Cortex of kidney (tissue), 1 donor: ENCODE results near the gene GORASP1.

Experiments used
- DNase-seq: peaks from one replicate; lab custom pipeline; 2025; lab: John Stamatoyannopoulos, UW

GORASP1 gene

DNA sequence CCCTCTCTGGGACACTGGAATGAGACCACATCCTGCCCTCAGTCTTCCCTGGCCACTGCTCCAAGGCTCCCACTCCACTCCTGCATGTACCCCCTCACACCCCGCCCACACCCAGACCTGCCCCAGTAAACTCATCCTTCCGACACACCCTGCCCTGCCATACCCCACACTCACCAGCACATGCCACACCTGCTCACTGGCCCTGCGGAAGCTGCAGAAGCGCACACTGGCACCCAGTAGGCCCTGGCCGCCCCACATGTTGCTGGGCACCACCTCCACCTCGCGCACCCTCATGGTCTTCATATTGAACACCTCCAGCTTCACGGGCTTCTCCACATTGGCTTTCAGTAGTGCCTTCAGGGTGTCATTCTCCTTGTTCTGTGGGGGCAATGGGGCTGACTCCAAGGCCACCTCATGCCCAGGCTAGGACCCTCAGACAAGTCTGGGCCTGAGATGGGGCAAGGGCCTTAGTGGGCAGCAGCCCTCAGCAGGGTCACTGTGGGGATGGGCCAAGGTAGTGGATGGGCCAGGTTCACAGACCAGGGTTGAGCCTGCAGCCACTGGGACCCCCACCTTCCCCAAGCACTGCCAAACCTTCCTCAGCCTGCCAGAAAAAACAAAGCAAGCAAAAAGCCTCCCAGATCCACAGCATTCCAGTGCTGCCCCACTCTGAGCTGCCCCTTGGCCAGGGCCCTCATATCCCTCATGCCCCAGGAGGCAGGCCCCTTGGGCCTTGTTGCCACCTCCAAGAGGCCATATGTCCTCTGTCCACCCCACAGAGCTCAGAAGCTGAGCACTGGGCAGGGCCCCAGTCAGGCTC is 4.7 kb downstream of the GORASP1 start:
- no peak for DNase-seq

GRCh38 chr3:39101022-39101689 is 6.3 kb downstream of the GORASP1 start:
- DNase-seq = no peak

DNA sequence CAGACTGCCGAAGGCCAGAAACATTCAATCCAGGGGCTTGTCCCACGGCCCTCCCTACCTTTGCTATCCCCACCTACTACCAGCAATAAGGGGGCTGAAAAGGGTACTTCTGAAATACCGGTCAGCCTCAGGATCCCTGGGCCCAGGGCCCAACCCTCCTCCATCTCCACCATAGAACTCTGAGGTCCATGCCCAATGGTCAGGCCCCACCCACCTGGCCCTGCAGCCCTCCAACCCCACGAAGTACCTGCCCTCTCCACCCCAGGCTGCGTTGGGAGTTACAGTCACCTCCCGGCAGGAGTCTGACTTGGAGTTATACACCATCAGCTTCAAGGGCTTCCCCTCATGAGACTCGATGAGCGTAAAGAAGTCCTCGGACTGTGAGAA is 6.9 kb downstream of the GORASP1 start:
- DNase-seq = no peak

DNA sequence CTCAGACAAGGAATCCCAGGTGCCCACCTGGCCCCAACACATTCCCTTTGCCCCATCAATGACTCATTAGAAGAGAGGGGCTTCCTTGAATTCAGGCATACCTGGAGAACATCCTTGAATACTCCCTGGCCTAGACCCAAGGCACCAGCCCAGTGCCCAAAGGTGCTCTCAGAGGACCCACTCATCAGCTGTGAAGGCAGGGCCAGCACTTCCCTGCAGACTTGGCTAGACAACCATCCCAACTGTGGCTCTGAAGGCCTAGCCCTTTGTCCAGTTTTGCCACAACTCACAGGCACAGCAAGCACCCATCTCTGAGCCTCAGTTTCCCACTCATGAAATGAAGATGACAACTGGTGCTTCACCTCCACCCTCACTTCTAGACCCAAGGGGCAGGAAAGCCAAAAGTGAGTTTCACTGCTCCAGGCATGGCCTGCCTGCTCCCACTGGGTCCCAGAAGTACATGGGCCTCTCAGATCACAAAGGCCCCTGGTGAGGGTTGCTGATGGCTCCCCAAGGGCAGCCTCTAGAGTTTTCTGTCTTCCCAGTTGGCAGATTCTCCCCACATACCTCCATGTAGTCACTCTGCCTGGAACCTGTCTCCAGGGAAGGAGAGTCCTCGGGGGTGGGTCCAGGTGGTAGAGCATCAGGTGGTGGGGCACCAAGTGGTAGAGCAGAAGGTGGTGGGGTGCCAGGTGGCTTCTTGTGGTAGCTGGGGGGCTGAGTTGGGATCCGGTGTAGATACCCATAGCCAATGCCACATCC is 7.5 kb downstream of the GORASP1 start:
- DNase-seq = no peak

DNA sequence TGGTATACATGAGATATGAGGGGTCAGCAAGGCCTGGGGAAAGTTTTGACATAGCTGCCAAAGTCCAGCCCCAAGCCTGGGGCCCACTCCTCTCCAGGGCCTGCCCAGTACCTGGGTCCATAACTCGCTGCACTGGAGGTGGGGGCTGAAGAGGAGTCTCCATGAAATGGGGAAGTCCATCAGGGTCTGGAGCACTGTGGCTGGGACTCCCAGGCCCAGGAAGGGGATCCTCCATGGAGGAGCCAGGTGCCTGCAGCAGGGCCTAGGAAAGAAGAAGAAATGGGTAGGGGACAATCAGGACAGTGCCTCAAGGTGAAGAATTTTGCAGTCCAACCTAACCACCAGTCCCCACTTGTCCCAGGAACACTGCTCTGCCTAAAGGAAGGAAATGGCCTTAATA is 8.2 kb downstream of the GORASP1 start:
- DNase-seq = no peak

DNA sequence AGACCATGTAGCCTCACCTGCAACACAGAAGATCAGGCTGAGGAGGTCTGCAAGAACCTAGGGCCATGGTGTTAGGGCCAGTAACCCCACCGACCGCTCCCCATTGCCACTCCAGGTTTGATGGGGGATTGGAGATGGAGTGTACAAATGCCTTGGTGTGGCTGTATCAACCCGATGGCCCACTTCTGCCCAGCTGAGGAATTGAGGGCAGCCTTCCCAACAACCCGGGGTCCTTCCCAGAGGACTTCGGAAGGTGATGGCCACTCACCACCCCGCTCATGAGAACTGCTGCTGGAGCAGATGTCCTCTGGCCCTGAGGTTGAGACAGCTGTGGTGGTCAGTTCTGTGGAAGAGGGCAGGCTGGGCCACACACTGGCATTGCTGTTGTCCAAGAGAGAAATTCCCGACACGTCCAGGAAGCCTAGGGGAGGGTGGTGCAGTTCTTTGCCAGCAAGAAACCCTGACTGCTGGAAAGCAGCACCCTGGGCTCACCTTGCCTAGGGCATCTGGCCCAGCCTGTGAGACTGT is 8.9 kb downstream of the GORASP1 start:
- DNase-seq = no peak

GRCh38 chr3:39097716-39098472 is 9.5 kb downstream of the GORASP1 start:
- DNase-seq = no peak

DNA sequence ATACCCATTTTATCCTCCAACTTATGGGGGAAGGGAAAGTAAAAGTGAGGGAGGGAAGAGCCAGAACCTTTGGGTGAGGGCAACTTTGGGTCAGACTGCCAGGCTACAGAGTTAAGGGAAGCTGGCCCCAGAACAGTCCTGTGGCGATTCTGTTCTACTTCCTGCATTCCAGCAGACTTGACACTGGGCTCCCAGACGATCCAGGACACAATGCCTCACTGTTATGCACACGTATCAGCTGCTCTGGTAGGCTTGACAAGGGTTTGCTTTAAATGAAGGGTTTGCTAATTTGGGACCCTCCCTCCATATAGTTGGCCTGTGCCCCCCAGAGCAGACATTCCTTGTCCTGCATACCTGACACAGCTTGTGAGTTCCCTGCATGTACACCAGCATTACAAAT is 10.7 kb downstream of the GORASP1 start:
- DNase-seq = no peak

GRCh38 chr3:39095778-39096177 is 11.6 kb downstream of the GORASP1 start:
- DNase-seq = no peak

GRCh38 chr3:39094851-39095677 is 12.4 kb downstream of the GORASP1 start:
- DNase-seq = no peak

DNA sequence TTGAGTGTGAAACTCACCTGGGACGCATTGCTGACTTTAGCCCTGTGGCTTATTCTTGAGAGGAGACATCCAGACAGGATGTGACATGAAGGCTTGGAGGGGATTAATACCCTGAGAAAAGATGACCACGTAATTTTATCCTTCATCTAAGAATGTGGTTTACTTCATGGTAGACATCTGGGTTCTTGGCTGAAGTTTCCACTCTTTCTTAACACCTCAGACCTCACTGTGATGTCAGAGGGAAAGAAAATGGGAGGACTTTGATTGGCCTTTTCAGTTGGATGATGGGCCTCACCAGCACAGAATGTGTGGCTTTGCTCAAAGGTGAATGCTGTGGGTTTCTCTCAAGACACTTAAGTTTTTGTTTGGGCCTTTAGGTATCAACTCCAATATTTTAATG is 16.5 kb downstream of the GORASP1 start:
- no peak for DNase-seq

- DNase-seq = no peak
These were observed 18.5 kb downstream of the GORASP1 start for GRCh38 chr3:39088889-39089288.

GRCh38 chr3:39088456-39088855 is 19.0 kb downstream of the GORASP1 start:
- DNase-seq = no peak

GRCh38 chr3:39086144-39086543 is 21.3 kb downstream of the GORASP1 start:
- no peak for DNase-seq

DNA sequence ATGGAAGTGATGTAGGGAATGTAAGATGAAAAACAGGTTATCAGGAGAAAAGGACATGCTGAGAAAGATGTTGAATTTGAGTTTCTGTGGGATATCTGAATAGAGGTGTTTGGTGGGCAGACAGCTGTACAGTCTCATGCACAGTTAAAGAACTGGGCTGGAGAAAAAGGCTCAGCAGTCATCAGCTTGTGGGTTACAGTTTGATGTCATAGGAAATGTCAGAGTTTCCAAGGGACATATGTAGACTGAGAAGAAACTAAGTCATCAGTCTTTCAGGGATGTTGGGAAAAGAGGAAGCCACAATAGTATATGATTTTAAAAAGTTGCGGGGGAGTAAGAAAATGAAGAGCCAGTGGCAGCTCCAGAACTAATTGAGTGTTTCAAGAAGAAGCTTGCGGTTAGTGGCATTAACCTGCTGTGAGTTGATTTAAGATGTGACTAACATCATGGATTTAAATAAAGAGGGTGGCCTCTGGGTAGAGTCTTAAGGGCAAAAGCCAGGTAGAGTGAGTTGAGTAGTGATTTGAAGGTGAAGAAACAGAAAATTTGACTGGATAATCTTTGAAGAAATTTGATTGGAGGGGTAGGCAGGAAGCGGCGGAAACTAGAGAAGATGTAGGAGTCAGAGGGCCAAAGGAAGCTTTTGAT is 24.6 kb downstream of the GORASP1 start:
- DNase-seq = no peak

GRCh38 chr3:39080026-39080425 is 27.4 kb downstream of the GORASP1 start:
- no peak for DNase-seq

- DNase-seq = no peak
These were observed 27.9 kb downstream of the GORASP1 start for GRCh38 chr3:39079530-39079929.

- no peak for DNase-seq
These were observed 31.5 kb downstream of the GORASP1 start for GRCh38 chr3:39075910-39076309.

DNA sequence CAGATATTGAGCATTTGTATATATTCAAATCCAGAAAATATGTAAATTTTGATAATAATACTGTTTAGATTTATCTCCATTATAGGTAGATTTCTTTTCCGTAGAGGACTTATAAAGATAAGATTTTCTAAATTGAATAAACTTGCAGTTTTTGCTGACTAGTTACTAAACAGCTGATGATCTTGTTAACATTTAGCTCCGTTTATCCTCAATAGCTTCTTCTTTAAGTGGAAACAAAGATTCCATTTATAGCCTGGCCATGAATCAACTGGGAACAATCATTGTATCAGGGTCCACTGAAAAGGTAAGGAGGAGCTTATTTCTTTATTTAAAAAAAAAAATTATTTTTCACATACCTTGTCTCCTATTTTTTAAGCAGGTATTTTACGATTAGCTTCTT is 38.9 kb downstream of the GORASP1 start:
- no peak for DNase-seq

DNA sequence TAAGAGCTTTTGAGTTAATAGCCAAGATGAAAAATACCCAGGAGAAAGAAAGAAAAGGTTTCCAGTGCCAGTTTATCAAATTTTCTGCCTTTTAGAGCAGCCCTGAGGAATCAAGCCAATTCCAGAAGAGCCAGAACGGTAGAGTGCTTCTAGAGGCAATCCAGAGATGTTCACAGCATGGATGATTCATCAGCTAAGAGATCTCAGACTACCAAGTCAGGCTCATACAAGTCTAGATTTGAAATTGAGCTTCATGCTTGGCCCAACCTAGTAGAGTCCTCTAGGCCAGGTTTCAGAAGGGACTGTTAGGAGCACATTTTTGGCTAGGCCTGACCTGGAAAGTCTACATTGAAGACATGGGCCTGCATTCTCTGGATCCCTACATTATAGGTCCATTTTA is 40.1 kb downstream of the GORASP1 start:
- no peak for DNase-seq

GRCh38 chr3:39065197-39065596 is 42.2 kb downstream of the GORASP1 start:
- DNase-seq = no peak
